ENCODE results near the gene AMOT.

DNA sequence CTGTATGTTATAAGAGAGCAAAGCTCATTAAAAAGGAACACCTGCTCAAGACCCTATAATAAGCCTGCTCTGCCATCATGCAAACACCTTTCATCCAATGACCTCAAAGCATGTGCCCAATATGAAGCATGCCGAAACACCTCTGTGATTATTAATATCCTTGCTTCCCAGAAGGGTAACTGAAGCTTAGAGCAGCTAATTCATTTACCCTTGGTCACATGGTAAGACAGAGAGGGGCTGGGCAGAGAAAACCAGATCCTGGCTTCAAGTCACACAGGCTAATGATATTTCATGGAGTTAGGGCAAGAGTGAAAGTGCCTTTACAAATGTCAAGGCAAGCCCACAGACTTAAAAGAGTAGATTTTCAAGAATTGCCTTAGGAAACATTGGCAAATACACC lies 5.6 kb downstream of the AMOT start:
- TF ChIP-seq POLR2A (IDR thresholded peaks at IDR 0.05) (no peak), CTCF (IDR thresholded peaks at IDR 0.05) (no peak)
